Right cardiac atrium (tissue), 5 donors: ENCODE results near the gene EGFR. TPM values are rescaled to one million over a fixed set of nuclear protein-coding genes. Genes with fewer than 3 reads are reported as not detected.

ENCODE experiments used
- ATAC-seq, 2 donors: fragments of 200-7000 bp; cut with Tn5 transposase; one replicate each; pipeline versions ENCODE4 v1.8.0 to v1.9.1; 2020; ENCODE audit warnings: moderate library complexity in 2 of 2, mild to moderate bottlenecking in 1 of 2
- DNase-seq, 3 donors: peaks; one replicate each; pipeline ENCODE4 v3.0.0-alpha.2; 2020
- H3K27ac ChIP-seq: one replicate; pipeline ENCODE4 v1.5.1; 2013; ENCODE audit warnings: mild to moderate bottlenecking, low read length, control low read depth, moderate library complexity
- H3K27me3 ChIP-seq: one replicate; pipeline ENCODE4 v1.6.1; 2013; ENCODE audit not compliant: control insufficient read depth, insufficient read depth
- H3K4me1 ChIP-seq: one replicate; pipeline ENCODE4 v1.6.1; 2013; ENCODE audit warnings: low read length; ENCODE audit not compliant: control insufficient read depth, insufficient read depth
- H3K4me3 ChIP-seq: one replicate; pipeline ENCODE4 v1.5.1; 2013; ENCODE audit warnings: low read length, control low read depth
- H3K9me3 ChIP-seq: one replicate; pipeline ENCODE4 v1.6.1; 2013; ENCODE audit warnings: low read length; ENCODE audit not compliant: control insufficient read depth
- WGBS: extraction: QIAGEN DNeasy Blood & Tissue Kit; methylation state at CpG from one replicate; pipeline ENCODE4 v1.1.7; 2013; 5-methylcytosine and 5-hydroxymethylcytosine counted together
- intact Hi-C, 4 donors: fragments of 100-400 bp; cut with DNase I; formaldehyde crosslinking; loops; one replicate each; pipeline versions ENCODE4 v1.11.0 to v1.14.0; 2022 to 2023
- long read RNA-seq, 4 donors: library from polyadenylated mRNA; unstranded; transcript quantifications; one replicate each; pipeline ENCODE4 v2.0.0, GENCODE V29; 2020 to 2021
- polyA plus RNA-seq: library from polyadenylated mRNA; stranded (reverse); fragments of 200-250 nt; gene quantifications from one replicate; pipeline ENCODE4 v1.2.3, GENCODE V29; 2013
- total RNA-seq, 4 donors: library from RNA; stranded (reverse); fragmentation: NEBNext Ultra II Directional; extraction: Animal tissue kit (Norgen Biotek cat#: 25700); gene quantifications; one replicate each; pipeline ENCODE4 v1.2.1, GENCODE V29; 2021
- donor health status: healthy with polysubstance abuse.
- donor health status: DM: no; HTN: yes; CAD: no.
- donor health status: DM: no; HTN: no; CAD: no.
- donor health status: DM: no; HTN: yes; CAD: no; lungs with severe emphysema.
- donor health status: DM: yes; HTN: yes; CAD: no.

EGFR gene
- total RNA-seq (10 to 100 TPM; 13.3 to 21.8 (median 15.2) TPM), polyA plus RNA-seq (4.2 TPM)
- long read RNA-seq, donor 1, full-length matches to known transcripts = 1 of 16 reads
- long read RNA-seq, donor 1, partial matches to known transcripts = 5 of 16 reads
- long read RNA-seq, donor 1, other reads (novel, unspliced or antisense) = 10 of 16 reads
- long read RNA-seq, donor 2, full-length matches to known transcripts = 1 of 10 reads
- long read RNA-seq, donor 2, partial matches to known transcripts = 0 of 10 reads
- long read RNA-seq, donor 2, other reads (novel, unspliced or antisense) = 9 of 10 reads
- long read RNA-seq, donor 3, full-length matches to known transcripts = 3 of 34 reads
- long read RNA-seq, donor 3, partial matches to known transcripts = 8 of 34 reads
- long read RNA-seq, donor 3, other reads (novel, unspliced or antisense) = 23 of 34 reads
- long read RNA-seq, donor 4, full-length matches to known transcripts = 2 of 8 reads
- long read RNA-seq, donor 4, partial matches to known transcripts = 0 of 8 reads
- long read RNA-seq, donor 4, other reads (novel, unspliced or antisense) = 6 of 8 reads

DNA sequence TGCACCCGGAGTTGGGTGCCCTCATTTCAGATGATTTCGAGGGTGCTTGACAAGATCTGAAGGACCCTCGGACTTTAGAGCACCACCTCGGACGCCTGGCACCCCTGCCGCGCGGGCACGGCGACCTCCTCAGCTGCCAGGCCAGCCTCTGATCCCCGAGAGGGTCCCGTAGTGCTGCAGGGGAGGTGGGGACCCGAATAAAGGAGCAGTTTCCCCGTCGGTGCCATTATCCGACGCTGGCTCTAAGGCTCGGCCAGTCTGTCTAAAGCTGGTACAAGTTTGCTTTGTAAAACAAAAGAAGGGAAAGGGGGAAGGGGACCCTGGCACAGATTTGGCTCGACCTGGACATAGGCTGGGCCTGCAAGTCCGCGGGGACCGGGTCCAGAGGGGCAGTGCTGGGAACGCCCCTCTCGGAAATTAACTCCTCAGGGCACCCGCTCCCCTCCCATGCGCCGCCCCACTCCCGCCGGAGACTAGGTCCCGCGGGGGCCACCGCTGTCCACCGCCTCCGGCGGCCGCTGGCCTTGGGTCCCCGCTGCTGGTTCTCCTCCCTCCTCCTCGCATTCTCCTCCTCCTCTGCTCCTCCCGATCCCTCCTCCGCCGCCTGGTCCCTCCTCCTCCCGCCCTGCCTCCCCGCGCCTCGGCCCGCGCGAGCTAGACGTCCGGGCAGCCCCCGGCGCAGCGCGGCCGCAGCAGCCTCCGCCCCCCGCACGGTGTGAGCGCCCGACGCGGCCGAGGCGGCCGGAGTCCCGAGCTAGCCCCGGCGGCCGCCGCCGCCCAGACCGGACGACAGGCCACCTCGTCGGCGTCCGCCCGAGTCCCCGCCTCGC lies at the start of gene EGFR:
Gene EGFR, plus strand, starts transcription at position 657 of the 830 bp plus-strand sequence. CDS start 261 bp downstream, outside the sequence.
- DNase-seq (peak; percentile 87 to 94 (median 93)), ATAC-seq (peak; percentile 93)
- H3K27ac ChIP-seq = peak within 1 kb of the TSS; percentile 71
- 3% methylated on average over 80 of the region's 80 CpGs for WGBS
- intact Hi-C loops = loop anchor here in 1 of 4 donors (10.0 kb wide), 1 partner anchor 236 kb away; no protein-coding TSS in a partner anchor
- H3K27me3 ChIP-seq = no peaks in the 10 kb centered on the region
- no peaks in the 10 kb centered on the region for H3K9me3 ChIP-seq
- H3K4me1 ChIP-seq = peaks cover 6% of the 10 kb centered on the region
- H3K4me3 ChIP-seq = peak within 1 kb of the TSS; percentile 82

DNA sequence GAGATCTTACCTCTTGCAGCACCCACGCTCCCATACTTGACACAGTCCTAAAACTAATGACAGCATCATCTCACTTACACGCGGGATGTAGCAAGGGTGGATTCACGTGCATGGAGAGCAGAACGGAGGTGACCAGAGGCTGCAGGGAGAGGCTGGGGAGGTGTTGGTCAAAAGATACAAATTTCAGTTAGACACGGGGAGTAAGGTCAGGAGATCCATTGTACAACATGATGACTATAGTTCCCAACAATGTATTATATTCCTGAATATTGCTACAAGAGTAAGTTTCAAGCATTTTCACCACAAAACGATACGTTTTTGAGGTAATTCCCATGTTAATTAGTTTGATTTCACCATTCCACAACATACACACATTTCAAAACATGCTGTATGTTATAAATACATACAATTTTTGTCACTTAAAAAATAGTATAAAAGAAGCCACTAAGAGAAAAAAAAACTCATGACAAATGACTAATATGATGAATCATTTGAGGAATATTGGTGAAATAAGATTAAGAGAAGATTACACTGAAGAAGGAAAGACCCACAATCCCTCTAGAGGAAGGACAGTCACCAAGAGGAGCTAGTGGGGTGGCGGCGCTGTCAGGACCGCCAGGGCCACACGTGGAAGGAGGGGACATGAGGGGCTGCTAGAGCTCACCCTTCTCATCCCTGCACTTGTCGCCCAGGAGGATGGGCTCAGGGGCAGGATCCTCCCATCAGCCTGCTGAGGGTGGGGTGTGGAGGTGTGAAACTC lies 49.4 kb upstream of the EGFR start:
- Histone ChIP-seq H3K27ac (no peak overlapping the region), H3K9me3 (no peaks in the 10 kb centered on the region), H3K4me1 (no peaks in the 10 kb centered on the region), H3K4me3 (no peak overlapping the region), H3K27me3 (no peaks in the 10 kb centered on the region)
- intact Hi-C loops = no loop called here
- 83% methylated on average over 13 of the region's 13 CpGs for WGBS
- DNase-seq (no peak), ATAC-seq (no peak)

DNA sequence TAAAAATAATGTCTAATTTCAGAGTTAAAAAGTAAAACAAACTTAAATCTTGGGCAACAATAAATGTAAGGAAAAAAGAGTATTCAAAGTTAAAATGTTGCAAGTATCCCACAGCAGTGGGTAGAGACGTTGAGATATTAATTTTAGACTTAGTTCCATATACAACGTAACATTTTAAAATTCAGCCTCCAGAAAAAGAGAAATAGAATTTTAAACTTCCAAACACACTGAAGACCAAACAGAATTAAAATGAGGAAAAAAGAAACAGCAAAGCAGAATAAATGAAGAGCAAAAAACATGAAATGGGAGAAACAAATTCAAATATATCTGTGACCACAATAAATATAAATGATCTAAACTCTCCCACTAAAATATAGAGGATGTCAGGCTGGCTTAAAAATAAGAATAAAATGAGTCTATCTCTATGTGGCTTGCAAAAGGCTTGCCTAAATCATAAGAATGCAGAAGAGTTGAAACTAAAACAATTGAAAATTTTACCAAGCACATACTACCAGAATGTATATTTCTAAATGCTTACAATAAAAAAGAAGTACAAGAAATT lies 46.0 kb upstream of the EGFR start:
- no peak for DNase-seq
- no peaks in the 10 kb centered on the region for H3K9me3 ChIP-seq
- H3K27me3 ChIP-seq = no peaks in the 10 kb centered on the region
- intact Hi-C loops = no loop called here
- no peaks in the 10 kb centered on the region for H3K4me1 ChIP-seq
- no peak overlapping the region for H3K27ac ChIP-seq
- ATAC-seq = no peak
- 79% methylated on average over 2 of the region's 2 CpGs for WGBS
- H3K4me3 ChIP-seq = no peak overlapping the region

DNA sequence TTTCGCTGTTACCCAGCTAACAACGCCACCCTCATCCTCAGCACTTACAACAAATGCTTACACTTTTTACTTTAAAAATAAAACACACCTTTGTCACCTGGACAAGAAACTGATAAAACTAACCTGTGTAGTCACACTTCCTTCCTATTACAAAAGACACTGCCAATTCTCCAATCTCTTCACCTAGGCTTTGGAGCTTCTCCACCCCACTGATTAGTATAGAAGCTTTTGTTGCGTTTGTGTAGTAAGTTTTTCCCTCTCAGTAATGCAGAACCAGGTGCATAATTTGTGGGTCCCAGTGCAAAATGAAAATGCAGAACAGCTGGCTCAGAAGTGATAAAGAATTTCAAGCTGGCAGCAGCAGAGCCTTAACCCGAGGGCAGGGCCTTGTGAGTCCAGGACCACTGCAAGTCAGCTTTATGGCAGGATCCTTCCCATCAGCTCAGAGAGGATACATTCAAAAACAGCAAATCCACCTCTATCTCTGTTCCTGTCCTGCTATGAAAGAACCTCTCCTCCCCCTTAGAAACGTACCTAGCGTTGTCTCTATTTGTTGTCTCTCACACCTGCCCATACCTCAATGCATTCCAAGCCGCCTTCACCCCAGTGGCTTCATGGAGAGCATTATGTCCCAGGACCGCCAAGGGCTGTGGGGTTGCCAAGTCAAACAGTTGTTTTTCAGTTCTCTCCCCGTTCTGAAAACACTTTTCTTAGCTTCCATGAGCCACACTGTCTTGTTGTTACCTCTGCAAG lies 40.3 kb upstream of the EGFR start:
- no peaks in the 10 kb centered on the region for H3K9me3 ChIP-seq
- DNase-seq (no peak), ATAC-seq (no peak)
- no peaks in the 10 kb centered on the region for H3K4me1 ChIP-seq
- H3K4me3 ChIP-seq = no peak overlapping the region
- H3K27ac ChIP-seq = no peak overlapping the region
- intact Hi-C loops = no loop called here
- no peaks in the 10 kb centered on the region for H3K27me3 ChIP-seq
- 73% methylated on average over 9 of the region's 9 CpGs for WGBS

DNA sequence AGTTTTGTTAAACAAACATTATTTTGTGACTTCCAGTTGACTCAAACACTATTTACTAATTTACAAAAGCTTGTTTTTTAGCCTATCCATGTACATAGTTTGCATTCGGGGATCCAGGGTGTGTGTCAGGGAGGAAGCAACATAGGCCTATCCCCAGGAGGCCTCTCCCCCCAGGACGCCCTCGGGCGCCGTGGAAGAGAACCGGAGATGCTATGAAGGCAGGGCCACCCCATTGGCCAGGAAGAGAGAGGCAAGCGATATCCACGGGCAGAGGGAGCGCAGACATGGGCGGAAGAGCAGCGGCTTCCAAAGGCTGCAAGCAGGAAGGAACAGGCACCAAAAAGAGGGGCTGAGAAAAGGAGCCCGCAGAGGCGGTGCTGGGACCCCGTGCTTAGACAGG lies 38.3 kb upstream of the EGFR start:
- DNase-seq = no peak
- intact Hi-C loops = no loop called here
- Histone ChIP-seq H3K4me3 (no peak overlapping the region), H3K27ac (no peak overlapping the region), H3K27me3 (no peaks in the 10 kb centered on the region), H3K9me3 (no peaks in the 10 kb centered on the region), H3K4me1 (no peaks in the 10 kb centered on the region)
- WGBS = 83% methylated on average over 14 of the region's 14 CpGs
- ATAC-seq = no peak

DNA sequence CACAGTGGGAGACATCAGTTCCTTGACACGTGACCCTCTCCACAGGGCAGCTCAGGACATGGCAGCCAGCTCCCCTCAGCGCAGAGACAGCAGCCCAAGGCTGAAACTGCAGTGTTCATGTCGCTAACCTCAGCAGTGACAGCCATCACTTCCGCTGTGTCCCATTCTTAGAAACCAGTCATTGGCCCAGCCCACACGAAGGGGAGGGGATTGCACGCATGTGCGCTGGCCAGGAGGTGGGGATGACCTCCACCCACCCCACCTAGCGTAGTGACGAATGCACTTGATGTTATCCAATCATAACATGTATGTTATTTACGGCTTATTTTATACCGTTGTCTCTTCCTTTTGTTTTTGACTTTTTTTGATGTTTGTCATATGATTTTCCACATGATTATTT lies 36.9 kb upstream of the EGFR start:
- DNase-seq (no peak), ATAC-seq (no peak)
- Histone ChIP-seq H3K4me3 (no peak overlapping the region), H3K4me1 (no peaks in the 10 kb centered on the region), H3K27ac (no peak overlapping the region), H3K27me3 (no peaks in the 10 kb centered on the region), H3K9me3 (no peaks in the 10 kb centered on the region)
- WGBS = 91% methylated on average over 11 of the region's 11 CpGs
- intact Hi-C loops = no loop called here

DNA sequence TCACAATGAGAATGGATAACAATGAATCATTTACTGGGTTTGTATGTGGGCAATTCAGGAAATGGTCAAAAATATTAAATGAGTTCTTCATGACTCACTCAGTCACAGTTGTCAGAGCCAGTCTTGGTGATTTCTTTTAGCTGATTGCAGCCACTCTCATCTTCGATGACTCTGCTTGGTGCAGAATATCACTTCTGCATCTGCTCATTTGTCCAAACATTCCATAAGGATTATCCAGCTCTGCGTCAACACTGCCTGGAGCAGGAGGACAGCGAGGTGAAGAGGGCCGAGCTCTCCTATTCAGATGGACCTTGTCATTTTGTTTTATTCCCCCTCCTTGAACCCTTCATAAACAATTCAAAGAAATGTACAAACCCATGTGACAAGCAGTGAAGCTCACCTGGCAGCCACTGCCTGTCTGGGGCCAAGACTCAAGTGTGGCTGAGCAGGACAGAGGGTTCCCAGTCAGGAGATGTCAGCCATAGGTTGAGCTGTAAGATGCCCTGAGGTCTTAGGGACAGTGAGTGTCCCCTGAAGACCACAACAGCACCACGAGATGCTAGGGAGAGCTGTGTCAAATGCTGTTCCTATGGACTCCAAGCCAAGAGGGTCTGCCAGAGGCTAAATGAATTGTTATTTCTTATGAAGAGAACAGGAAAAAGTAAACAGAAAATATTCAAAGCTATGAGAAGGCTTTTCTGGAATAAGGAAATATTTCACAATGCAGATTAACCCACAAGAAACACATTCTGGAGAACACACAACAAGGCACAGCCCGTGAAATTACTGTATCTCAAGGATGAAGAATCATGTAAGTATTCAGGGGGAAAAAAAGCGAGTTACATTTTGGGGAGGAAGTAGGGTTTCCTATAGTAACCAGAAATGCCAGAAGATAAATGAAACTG lies 33.1 kb upstream of the EGFR start:
- Histone ChIP-seq H3K27me3 (no peaks in the 10 kb centered on the region), H3K4me3 (no peak overlapping the region), H3K4me1 (no peaks in the 10 kb centered on the region), H3K27ac (no peak overlapping the region), H3K9me3 (no peaks in the 10 kb centered on the region)
- no peak for ATAC-seq
- DNase-seq = no peak
- intact Hi-C loops = no loop called here
- WGBS = 71% methylated on average over 7 of the region's 7 CpGs

DNA sequence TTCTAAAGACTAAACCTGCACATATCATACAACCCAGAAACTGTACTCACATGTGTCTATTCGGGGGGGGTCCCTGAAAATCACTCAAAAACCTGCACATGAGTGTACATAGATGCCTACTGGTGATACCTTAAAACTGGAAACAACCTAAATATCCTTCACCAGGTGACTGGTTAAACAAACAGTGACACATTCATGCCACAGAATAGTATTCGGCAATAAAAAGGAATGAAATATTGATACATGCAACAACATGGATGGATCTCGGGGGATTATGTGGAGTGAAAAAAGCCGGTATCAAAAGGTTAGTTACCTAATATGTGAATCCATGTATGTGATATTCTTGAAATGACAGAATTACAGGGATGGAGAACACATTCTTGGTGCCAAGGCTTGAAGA lies 32.1 kb upstream of the EGFR start:
- intact Hi-C loops = no loop called here
- H3K4me1 ChIP-seq = no peaks in the 10 kb centered on the region
- DNase-seq (no peak), ATAC-seq (no peak)
- no peak overlapping the region for H3K27ac ChIP-seq
- H3K27me3 ChIP-seq = no peaks in the 10 kb centered on the region
- no peaks in the 10 kb centered on the region for H3K9me3 ChIP-seq
- 88% methylated on average over 4 of the region's 4 CpGs for WGBS
- no peak overlapping the region for H3K4me3 ChIP-seq

DNA sequence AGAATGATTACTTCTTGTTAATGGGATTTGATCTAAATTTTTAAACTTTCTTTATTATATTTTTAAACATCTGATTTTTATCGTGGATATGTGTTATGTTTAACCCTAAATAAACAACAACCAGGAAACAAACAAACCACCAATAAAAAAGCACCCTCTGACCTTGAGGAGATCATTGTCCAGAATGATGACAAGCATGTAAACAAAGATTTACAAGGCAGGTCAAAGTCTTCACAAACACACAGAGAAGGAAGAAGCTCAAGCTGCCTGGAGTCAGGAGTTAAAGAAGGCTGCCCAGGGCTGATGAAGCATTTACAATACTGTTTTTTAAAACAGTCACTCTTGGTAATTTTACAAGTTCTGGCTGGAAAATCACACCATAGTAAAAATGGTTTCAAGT lies 31.0 kb upstream of the EGFR start:
- ATAC-seq (no peak), DNase-seq (no peak)
- WGBS = 48% methylated on average over 1 of the region's 1 CpG
- H3K4me1 ChIP-seq = no peaks in the 10 kb centered on the region
- intact Hi-C loops = no loop called here
- no peaks in the 10 kb centered on the region for H3K27me3 ChIP-seq
- H3K9me3 ChIP-seq = no peaks in the 10 kb centered on the region
- no peak overlapping the region for H3K27ac ChIP-seq
- no peak overlapping the region for H3K4me3 ChIP-seq
